ENCODE data around the gene KIDINS220.

DNA sequence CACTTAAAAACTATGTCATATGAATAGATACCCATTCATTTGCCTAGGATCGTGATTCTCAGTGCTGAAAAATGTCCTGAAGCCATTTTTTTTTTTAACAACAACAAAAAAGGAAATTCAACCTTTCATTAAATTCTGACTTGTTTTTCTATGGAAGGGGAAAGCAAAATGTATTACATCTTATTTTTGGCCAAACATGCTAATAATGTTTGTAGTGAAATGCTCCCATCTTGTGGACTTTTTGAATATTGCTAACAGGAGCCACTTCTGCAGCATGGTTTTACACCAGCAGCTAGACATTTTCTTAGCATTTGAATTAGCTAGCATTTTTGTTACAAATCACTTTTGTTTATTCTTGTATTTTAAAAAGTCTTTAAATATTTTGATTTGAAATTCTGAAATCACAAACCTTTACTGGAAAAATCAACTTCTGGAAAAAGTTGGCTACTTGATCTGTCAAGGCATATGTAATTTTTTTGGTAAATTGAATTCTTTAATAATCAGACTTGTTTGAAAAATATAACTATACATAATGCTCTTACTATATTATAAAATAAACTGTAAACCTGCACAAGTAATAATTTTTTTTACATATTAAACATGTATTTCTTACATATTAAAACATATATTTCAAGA, 75.8 kb downstream of the KIDINS220 start:
- TF ChIP-seq RAD21 (IDR thresholded peaks at IDR 0.05; ENCODE audit: low read depth) (peak; percentile 37), EP300 (IDR thresholded peaks at IDR 0.05; ENCODE audit: borderline replicate concordance) (no peak), TCF12 (IDR thresholded peaks at IDR 0.05; ENCODE audit: low read depth) (no peak), YY1 (IDR thresholded peaks at IDR 0.05; ENCODE audit: low read depth) (no peak), TAF1 (IDR thresholded peaks at IDR 0.05; ENCODE audit: low read depth) (no peak), TEAD4 (IDR thresholded peaks at IDR 0.05) (no peak), ZBTB7A (IDR thresholded peaks at IDR 0.05; ENCODE audit: low read depth) (no peak), CEBPB (IDR thresholded peaks at IDR 0.05) (no peak), EGR1 (IDR thresholded peaks at IDR 0.05) (no peak), CREB1 (IDR thresholded peaks at IDR 0.05; ENCODE audit: low read depth) (no peak), FOXM1 (IDR thresholded peaks at IDR 0.05; ENCODE audit: borderline replicate concordance, low read depth) (no peak)
- TF ChIP-seq, protein P1, sequence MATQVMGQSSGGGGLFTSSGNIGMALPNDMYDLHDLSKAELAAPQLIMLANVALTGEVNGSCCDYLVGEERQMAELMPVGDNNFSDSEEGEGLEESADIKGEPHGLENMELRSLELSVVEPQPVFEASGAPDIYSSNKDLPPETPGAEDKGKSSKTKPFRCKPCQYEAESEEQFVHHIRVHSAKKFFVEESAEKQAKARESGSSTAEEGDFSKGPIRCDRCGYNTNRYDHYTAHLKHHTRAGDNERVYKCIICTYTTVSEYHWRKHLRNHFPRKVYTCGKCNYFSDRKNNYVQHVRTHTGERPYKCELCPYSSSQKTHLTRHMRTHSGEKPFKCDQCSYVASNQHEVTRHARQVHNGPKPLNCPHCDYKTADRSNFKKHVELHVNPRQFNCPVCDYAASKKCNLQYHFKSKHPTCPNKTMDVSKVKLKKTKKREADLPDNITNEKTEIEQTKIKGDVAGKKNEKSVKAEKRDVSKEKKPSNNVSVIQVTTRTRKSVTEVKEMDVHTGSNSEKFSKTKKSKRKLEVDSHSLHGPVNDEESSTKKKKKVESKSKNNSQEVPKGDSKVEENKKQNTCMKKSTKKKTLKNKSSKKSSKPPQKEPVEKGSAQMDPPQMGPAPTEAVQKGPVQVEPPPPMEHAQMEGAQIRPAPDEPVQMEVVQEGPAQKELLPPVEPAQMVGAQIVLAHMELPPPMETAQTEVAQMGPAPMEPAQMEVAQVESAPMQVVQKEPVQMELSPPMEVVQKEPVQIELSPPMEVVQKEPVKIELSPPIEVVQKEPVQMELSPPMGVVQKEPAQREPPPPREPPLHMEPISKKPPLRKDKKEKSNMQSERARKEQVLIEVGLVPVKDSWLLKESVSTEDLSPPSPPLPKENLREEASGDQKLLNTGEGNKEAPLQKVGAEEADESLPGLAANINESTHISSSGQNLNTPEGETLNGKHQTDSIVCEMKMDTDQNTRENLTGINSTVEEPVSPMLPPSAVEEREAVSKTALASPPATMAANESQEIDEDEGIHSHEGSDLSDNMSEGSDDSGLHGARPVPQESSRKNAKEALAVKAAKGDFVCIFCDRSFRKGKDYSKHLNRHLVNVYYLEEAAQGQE (IDR thresholded peaks at IDR 0.05; ENCODE audit: low read depth): no peak
- TF ChIP-seq, protein P2, sequence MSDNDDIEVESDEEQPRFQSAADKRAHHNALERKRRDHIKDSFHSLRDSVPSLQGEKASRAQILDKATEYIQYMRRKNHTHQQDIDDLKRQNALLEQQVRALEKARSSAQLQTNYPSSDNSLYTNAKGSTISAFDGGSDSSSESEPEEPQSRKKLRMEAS (IDR thresholded peaks at IDR 0.05): no peak
- TF ChIP-seq, protein P3, sequence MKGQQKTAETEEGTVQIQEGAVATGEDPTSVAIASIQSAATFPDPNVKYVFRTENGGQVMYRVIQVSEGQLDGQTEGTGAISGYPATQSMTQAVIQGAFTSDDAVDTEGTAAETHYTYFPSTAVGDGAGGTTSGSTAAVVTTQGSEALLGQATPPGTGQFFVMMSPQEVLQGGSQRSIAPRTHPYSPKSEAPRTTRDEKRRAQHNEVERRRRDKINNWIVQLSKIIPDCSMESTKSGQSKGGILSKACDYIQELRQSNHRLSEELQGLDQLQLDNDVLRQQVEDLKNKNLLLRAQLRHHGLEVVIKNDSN (IDR thresholded peaks at IDR 0.05): no peak

Measured in Ishikawa (cell line).